Peyer's patch (tissue), 4 donors: ENCODE data around the gene HOXC5.

ENCODE experiments used
- CTCF ChIP-seq, 6 experiments: fragments of 450-650 bp in 4 of 6; fragments of 200-600 bp in 2 of 6; sonication (generic) in 1 of 6; IDR thresholded peaks; one replicate each; pipeline ENCODE4 v1.5.1; 2017 to 2019; ENCODE audit warnings: antibody characterized with exemption in 6 of 6, mild to moderate bottlenecking in 3 of 6, moderate library complexity in 1 of 6
- POLR2A ChIP-seq, 2 donors: fragments of 450-650 bp; IDR thresholded peaks; one replicate each; pipeline ENCODE4 v1.5.1; 2017; ENCODE audit warnings: antibody characterized with exemption in 2 of 2, mild to moderate bottlenecking in 2 of 2, moderate library complexity in 2 of 2

- TF ChIP-seq POLR2A (IDR thresholded peaks at IDR 0.05): no peak
- no peak for TF ChIP-seq CTCF (IDR thresholded peaks at IDR 0.05)
Measured at GRCh38 chr12:54053003-54053750, 20.3 kb downstream of the HOXC5 start.
